WTC11 (cell line): ENCODE measurements around the gene NKPD1. TPM values are rescaled to one million over a fixed set of nuclear protein-coding genes. Genes with fewer than 3 reads are reported as not detected.

Experiments used
- ATAC-seq: fragments of 200-7000 bp; cut with Tn5 transposase; 2 replicates; pipeline ENCODE4 v1.10.0; 2021; ENCODE audit warnings: mild to moderate bottlenecking, moderate library complexity
- CTCF ChIA-PET: fragments of 300-600 bp; sonication (Branson Sonifier 250); formaldehyde crosslinking; loops from one replicate; lab custom pipeline; 2021; ENCODE audit warnings: antibody characterized with exemption; lab: Charles Lee
- POLR2A ChIA-PET: fragments of 350-600 bp; sonication (Branson Sonifier 250); formaldehyde crosslinking; loops from one replicate; lab custom pipeline; 2021; ENCODE audit warnings: antibody characterized with exemption; lab: Charles Lee
- DNase-seq: peaks from one replicate; pipeline ENCODE4 v3.0.0; 2021; ENCODE audit warnings: low spot score
- H3K27ac Mint-ChIP-seq: 2 replicates; pipeline ENCODE4 v1.8.0; 2021; ENCODE audit warnings: mixed read lengths
- H3K27me3 Mint-ChIP-seq: 2 replicates; pipeline ENCODE4 v1.8.0; 2021; ENCODE audit warnings: low read depth, mild to moderate bottlenecking, moderate library complexity, mixed read lengths
- H3K36me3 Mint-ChIP-seq: 2 replicates; pipeline ENCODE4 v1.8.0; 2021; ENCODE audit warnings: mixed read lengths
- H3K4me1 Mint-ChIP-seq: 2 replicates; pipeline ENCODE4 v1.8.0; 2022; ENCODE audit warnings: mixed read lengths
- H3K4me3 Mint-ChIP-seq: 2 replicates; pipeline ENCODE4 v1.8.0; 2021; ENCODE audit warnings: mild to moderate bottlenecking, moderate library complexity, mixed read lengths
- H3K9me3 Mint-ChIP-seq: 2 replicates; pipeline ENCODE4 v1.8.0; 2021; ENCODE audit warnings: mixed read lengths
- MYBL2 ChIP-seq: sonication (generic); formaldehyde crosslinking; IDR thresholded peaks from 2 replicates; pipeline ENCODE4 v1.8.1; 2023; ENCODE audit warnings: mild to moderate bottlenecking, moderate library complexity, missing genetic modification reagents
- NR1H2 ChIP-seq: sonication (generic); formaldehyde crosslinking; IDR thresholded peaks from 2 replicates; pipeline ENCODE4 v1.9.0; 2021; ENCODE audit warnings: mild to moderate bottlenecking, moderate library complexity, missing genetic modification reagents
- OVOL2 ChIP-seq: fragments of 250-450 bp; sonication (Bioruptor Pico); IDR thresholded peaks from 2 replicates; pipeline ENCODE4 v1.9.0; 2021; ENCODE audit warnings: mild to moderate bottlenecking, borderline replicate concordance
- PRDM15 ChIP-seq: sonication (generic); formaldehyde crosslinking; IDR thresholded peaks from 2 replicates; pipeline ENCODE4 v1.8.0; 2022; ENCODE audit warnings: missing genetic modification reagents
- SMAD3 ChIP-seq: sonication (generic); formaldehyde crosslinking; IDR thresholded peaks from 2 replicates; pipeline ENCODE4 v1.8.0; 2022; ENCODE audit warnings: missing genetic modification reagents, mild to moderate bottlenecking, borderline replicate concordance
- ZNF263 ChIP-seq: sonication (generic); formaldehyde crosslinking; IDR thresholded peaks from 2 replicates; pipeline ENCODE4 v1.8.1; 2022; ENCODE audit warnings: low read depth, mild to moderate bottlenecking, moderate library complexity, missing genetic modification reagents
- ZNF317 ChIP-seq: sonication (generic); formaldehyde crosslinking; IDR thresholded peaks from 2 replicates; pipeline ENCODE4 v1.8.1; 2023; ENCODE audit warnings: low read depth, mild to moderate bottlenecking, moderate library complexity, missing genetic modification reagents, borderline replicate concordance
- ZNF396 ChIP-seq: fragments of 250-450 bp; sonication (Bioruptor Pico); IDR thresholded peaks from 2 replicates; pipeline ENCODE4 v1.8.0; 2021; ENCODE audit warnings: mild to moderate bottlenecking, moderate library complexity, borderline replicate concordance
- ZNF416 ChIP-seq: fragments of 250-450 bp; sonication (Bioruptor Pico); IDR thresholded peaks from 2 replicates; pipeline ENCODE4 v1.9.0; 2021; ENCODE audit warnings: mild to moderate bottlenecking, inconsistent platforms
- total RNA-seq: library from RNA; stranded (reverse); gene quantifications from 3 replicates; pipeline ENCODE4 v1.2.3, GENCODE V29; 2021
- TF ChIP-seq, protein P1 (sequence below): sonication (generic); formaldehyde crosslinking; IDR thresholded peaks from 2 replicates; pipeline ENCODE4 v1.8.1; 2023; ENCODE audit warnings: mild to moderate bottlenecking, missing genetic modification reagents, borderline replicate concordance
- TF ChIP-seq, protein P2 (sequence below): sonication (generic); formaldehyde crosslinking; IDR thresholded peaks from 2 replicates; pipeline ENCODE4 v1.8.0; 2022; ENCODE audit warnings: mild to moderate bottlenecking, missing genetic modification reagents
- TF ChIP-seq, protein P3 (sequence below): sonication (generic); formaldehyde crosslinking; IDR thresholded peaks from 2 replicates; pipeline ENCODE4 v1.8.1; 2022; ENCODE audit warnings: low read depth, missing genetic modification reagents, borderline replicate concordance
- TF ChIP-seq, protein P4 (sequence below): sonication (generic); formaldehyde crosslinking; IDR thresholded peaks from 2 replicates; pipeline ENCODE4 v1.8.1; 2022; ENCODE audit warnings: mild to moderate bottlenecking, moderate library complexity, missing genetic modification reagents
- TF ChIP-seq, protein P5 (sequence below): fragments of 250-450 bp; sonication (Bioruptor Pico); IDR thresholded peaks from 2 replicates; pipeline ENCODE4 v2.1.2; 2022; ENCODE audit warnings: mild to moderate bottlenecking, moderate library complexity
- TF ChIP-seq, protein P6 (sequence below): sonication (generic); formaldehyde crosslinking; IDR thresholded peaks from 2 replicates; pipeline ENCODE4 v1.8.0; 2023; ENCODE audit warnings: missing genetic modification reagents

The NKPD1 gene
- total RNA-seq, 1 experiment from 2014 or later: 0.57 TPM

DNA sequence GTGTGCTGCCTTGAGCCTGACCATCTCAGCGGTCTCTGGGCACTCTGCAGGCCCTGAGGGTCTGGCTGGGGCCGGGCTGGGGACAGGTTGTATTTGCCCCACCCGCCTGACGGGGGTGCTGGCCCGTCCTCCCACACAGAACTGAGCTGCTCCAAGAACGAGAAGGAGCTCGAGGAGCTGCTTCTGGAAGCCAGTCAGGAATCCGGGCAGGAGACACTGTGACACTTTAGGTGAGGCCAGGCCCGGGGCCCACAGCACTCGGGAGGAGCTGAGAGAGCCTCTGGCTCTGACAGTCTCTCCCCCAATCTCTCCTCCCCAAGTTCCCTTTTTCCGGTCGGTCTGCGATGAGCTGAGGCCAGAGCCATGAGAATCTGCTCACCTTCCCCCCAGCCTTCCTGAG lies 14.5 kb downstream of the NKPD1 start:
- POLR2A ChIA-PET: interaction anchor here (0.5 kb wide), 1 partner anchor 162 kb away, joined by 4 read pairs; no protein-coding TSS in a partner anchor
- ATAC-seq (no peak), DNase-seq (no peak)
- H3K4me1 Mint-ChIP-seq: no peaks in the 10 kb centered on the region
- H3K4me3 Mint-ChIP-seq: no peak overlapping the region
- H3K36me3 Mint-ChIP-seq: peaks cover 10% of the 10 kb centered on the region
- H3K27me3 Mint-ChIP-seq: peaks cover 3% of the 10 kb centered on the region
- no peaks in the 10 kb centered on the region for H3K9me3 Mint-ChIP-seq
- H3K27ac Mint-ChIP-seq: no peak overlapping the region
- TF ChIP-seq, protein P1, sequence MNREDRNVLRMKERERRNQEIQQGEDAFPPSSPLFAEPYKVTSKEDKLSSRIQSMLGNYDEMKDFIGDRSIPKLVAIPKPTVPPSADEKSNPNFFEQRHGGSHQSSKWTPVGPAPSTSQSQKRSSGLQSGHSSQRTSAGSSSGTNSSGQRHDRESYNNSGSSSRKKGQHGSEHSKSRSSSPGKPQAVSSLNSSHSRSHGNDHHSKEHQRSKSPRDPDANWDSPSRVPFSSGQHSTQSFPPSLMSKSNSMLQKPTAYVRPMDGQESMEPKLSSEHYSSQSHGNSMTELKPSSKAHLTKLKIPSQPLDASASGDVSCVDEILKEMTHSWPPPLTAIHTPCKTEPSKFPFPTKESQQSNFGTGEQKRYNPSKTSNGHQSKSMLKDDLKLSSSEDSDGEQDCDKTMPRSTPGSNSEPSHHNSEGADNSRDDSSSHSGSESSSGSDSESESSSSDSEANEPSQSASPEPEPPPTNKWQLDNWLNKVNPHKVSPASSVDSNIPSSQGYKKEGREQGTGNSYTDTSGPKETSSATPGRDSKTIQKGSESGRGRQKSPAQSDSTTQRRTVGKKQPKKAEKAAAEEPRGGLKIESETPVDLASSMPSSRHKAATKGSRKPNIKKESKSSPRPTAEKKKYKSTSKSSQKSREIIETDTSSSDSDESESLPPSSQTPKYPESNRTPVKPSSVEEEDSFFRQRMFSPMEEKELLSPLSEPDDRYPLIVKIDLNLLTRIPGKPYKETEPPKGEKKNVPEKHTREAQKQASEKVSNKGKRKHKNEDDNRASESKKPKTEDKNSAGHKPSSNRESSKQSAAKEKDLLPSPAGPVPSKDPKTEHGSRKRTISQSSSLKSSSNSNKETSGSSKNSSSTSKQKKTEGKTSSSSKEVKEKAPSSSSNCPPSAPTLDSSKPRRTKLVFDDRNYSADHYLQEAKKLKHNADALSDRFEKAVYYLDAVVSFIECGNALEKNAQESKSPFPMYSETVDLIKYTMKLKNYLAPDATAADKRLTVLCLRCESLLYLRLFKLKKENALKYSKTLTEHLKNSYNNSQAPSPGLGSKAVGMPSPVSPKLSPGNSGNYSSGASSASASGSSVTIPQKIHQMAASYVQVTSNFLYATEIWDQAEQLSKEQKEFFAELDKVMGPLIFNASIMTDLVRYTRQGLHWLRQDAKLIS (CRISPR knock-in tag): no peak
- TF ChIP-seq, protein P2, sequence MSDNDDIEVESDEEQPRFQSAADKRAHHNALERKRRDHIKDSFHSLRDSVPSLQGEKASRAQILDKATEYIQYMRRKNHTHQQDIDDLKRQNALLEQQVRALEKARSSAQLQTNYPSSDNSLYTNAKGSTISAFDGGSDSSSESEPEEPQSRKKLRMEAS: no peak
- no peak for TF ChIP-seq ZNF396
- TF ChIP-seq, protein P3, sequence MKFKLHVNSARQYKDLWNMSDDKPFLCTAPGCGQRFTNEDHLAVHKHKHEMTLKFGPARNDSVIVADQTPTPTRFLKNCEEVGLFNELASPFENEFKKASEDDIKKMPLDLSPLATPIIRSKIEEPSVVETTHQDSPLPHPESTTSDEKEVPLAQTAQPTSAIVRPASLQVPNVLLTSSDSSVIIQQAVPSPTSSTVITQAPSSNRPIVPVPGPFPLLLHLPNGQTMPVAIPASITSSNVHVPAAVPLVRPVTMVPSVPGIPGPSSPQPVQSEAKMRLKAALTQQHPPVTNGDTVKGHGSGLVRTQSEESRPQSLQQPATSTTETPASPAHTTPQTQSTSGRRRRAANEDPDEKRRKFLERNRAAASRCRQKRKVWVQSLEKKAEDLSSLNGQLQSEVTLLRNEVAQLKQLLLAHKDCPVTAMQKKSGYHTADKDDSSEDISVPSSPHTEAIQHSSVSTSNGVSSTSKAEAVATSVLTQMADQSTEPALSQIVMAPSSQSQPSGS: no peak
- TF ChIP-seq, protein P4, sequence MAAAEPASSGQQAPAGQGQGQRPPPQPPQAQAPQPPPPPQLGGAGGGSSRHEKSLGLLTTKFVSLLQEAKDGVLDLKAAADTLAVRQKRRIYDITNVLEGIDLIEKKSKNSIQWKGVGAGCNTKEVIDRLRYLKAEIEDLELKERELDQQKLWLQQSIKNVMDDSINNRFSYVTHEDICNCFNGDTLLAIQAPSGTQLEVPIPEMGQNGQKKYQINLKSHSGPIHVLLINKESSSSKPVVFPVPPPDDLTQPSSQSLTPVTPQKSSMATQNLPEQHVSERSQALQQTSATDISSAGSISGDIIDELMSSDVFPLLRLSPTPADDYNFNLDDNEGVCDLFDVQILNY (CRISPR knock-in tag): no peak
- CTCF ChIA-PET: interaction anchor here (0.5 to 3.2 kb wide), 10 partner anchors 9 to 93 kb away, joined by 3 to 20 read pairs (median 4); partner anchors contain the start of genes BLOC1S3 and TRAPPC6A

- ATAC-seq: no peak
These were observed 15.3 kb downstream of the NKPD1 start for GRCh38 chr19:45145270-45146189.

More at GRCh38 chr19:45145270-45146189, 15.3 kb downstream of the NKPD1 start:
- TF ChIP-seq, protein P5, sequence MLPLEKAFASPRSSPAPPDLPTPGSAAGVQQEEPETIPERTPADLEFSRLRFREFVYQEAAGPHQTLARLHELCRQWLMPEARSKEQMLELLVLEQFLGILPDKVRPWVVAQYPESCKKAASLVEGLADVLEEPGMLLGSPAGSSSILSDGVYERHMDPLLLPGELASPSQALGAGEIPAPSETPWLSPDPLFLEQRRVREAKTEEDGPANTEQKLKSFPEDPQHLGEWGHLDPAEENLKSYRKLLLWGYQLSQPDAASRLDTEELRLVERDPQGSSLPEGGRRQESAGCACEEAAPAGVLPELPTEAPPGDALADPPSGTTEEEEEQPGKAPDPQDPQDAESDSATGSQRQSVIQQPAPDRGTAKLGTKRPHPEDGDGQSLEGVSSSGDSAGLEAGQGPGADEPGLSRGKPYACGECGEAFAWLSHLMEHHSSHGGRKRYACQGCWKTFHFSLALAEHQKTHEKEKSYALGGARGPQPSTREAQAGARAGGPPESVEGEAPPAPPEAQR: no peak
- TF ChIP-seq, protein P6, sequence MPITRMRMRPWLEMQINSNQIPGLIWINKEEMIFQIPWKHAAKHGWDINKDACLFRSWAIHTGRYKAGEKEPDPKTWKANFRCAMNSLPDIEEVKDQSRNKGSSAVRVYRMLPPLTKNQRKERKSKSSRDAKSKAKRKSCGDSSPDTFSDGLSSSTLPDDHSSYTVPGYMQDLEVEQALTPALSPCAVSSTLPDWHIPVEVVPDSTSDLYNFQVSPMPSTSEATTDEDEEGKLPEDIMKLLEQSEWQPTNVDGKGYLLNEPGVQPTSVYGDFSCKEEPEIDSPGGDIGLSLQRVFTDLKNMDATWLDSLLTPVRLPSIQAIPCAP (CRISPR knock-in tag): no peak
- TF ChIP-seq NR1H2: no peak
- TF ChIP-seq ZNF317: no peak
- TF ChIP-seq PRDM15 (CRISPR knock-in tag): no peak
- TF ChIP-seq OVOL2: no peak
- no peak for TF ChIP-seq SMAD3
- no peak for TF ChIP-seq ZNF416
- TF ChIP-seq ZNF263 (CRISPR knock-in tag): no peak
- TF ChIP-seq MYBL2: no peak
- no peak for DNase-seq
- CTCF ChIA-PET: interaction anchor here (0.5 to 1.3 kb wide), 6 partner anchors 9 to 93 kb away, joined by 3 to 10 read pairs (median 3); partner anchors contain the start of genes BLOC1S3 and TRAPPC6A
- Mint-ChIP-seq H3K4me3 (no peak overlapping the region), H3K4me1 (no peaks in the 10 kb centered on the region), H3K36me3 (peaks cover 10% of the 10 kb centered on the region), H3K9me3 (no peaks in the 10 kb centered on the region), H3K27me3 (no peaks in the 10 kb centered on the region; the same call in 1 of the 2 replicates), H3K27ac (no peak overlapping the region)
- POLR2A ChIA-PET: interaction anchor here (0.5 kb wide), 1 partner anchor 162 kb away, joined by 4 read pairs; no protein-coding TSS in a partner anchor
